Caco-2 (cell line): ENCODE data around the gene CHSY3. TPM values are rescaled to one million over a fixed set of nuclear protein-coding genes. Genes with fewer than 3 reads are reported as not detected.

Experiments used
- BruUV-seq: library from RNA; stranded (reverse); fragments of 400-500 nt; replicated peaks from 2 replicates; lab custom pipeline; 2021; lab: Mats Ljungman, UMichigan
- CTCF ChIA-PET: fragments of 300-600 bp; sonication (Branson Sonifier 250); formaldehyde crosslinking; loops from one replicate; lab custom pipeline; 2022; ENCODE audit warnings: antibody characterized with exemption; lab: Charles Lee
- POLR2A ChIA-PET: fragments of 300-600 bp; sonication (Branson Sonifier 250); formaldehyde crosslinking; loops from one replicate; lab custom pipeline; 2022; ENCODE audit warnings: antibody characterized with exemption; lab: Charles Lee
- DNase-seq, 2 experiments: peaks; one replicate each; pipeline versions ENCODE4 v3.0.0 to v3.0.0-alpha.2; 2020 to 2022
- H3K27me3 ChIP-seq: replicated peaks from 2 replicates; pipeline ENCODE4 v1.6.0; 2011; ENCODE audit warnings: low read length; ENCODE audit not compliant: control insufficient read depth, insufficient read depth
- H3K36me3 ChIP-seq: 2 replicates; pipeline ENCODE4 v1.5.1; 2011; ENCODE audit warnings: low read length; ENCODE audit not compliant: control insufficient read depth, insufficient read depth
- H3K4me1 ChIP-seq: fragments of 250-450 bp; sonication (Bioruptor Pico); 2 replicates; pipeline ENCODE4 v1.5.1; 2020; ENCODE audit warnings: mild to moderate bottlenecking
- H3K4me3 ChIP-seq: 2 replicates; pipeline ENCODE4 v1.5.1; 2011; ENCODE audit warnings: low read depth, mild to moderate bottlenecking, control low read depth, low read length
- H3K9me3 ChIP-seq: fragments of 250-450 bp; sonication (Bioruptor Pico); 2 replicates; pipeline ENCODE4 v1.5.1; 2020; ENCODE audit warnings: mild to moderate bottlenecking, moderate library complexity
- H3K27ac Mint-ChIP-seq: one replicate; pipeline ENCODE4 v1.8.0; 2022; ENCODE audit warnings: mixed read lengths; ENCODE audit not compliant: unreplicated experiment
- H3K27me3 Mint-ChIP-seq: one replicate; pipeline ENCODE4 v1.8.0; 2022; ENCODE audit warnings: mixed read lengths; ENCODE audit not compliant: insufficient read depth, unreplicated experiment
- H3K36me3 Mint-ChIP-seq: one replicate; pipeline ENCODE4 v1.8.0; 2022; ENCODE audit warnings: mild to moderate bottlenecking, mixed read lengths; ENCODE audit not compliant: insufficient read depth, unreplicated experiment
- H3K4me1 Mint-ChIP-seq: one replicate; pipeline ENCODE4 v1.8.0; 2022; ENCODE audit warnings: low read depth, mixed read lengths; ENCODE audit not compliant: unreplicated experiment
- H3K4me3 Mint-ChIP-seq: one replicate; pipeline ENCODE4 v1.8.0; 2022; ENCODE audit warnings: mild to moderate bottlenecking, moderate library complexity, mixed read lengths; ENCODE audit not compliant: unreplicated experiment
- H3K9me3 Mint-ChIP-seq: one replicate; pipeline ENCODE4 v1.8.0; 2022; ENCODE audit warnings: mixed read lengths; ENCODE audit not compliant: unreplicated experiment
- CTCF ChIP-seq, 2 experiments: fragments of 200-600 bp in 1 of 2; IDR thresholded peaks; 1 replicate in 1 of 2; 2 replicates in 1 of 2; pipeline versions ENCODE4 v1.5.1 to v1.8.0; 2011 to 2022; ENCODE audit warnings: antibody characterized with exemption in 1 of 2, control low read depth in 1 of 2, inconsistent platforms in 1 of 2, low read depth in 1 of 2, low read length in 1 of 2, mild to moderate bottlenecking in 1 of 2, moderate library complexity in 1 of 2; ENCODE audit not compliant: insufficient read depth in 1 of 2, severe bottlenecking in 1 of 2, unreplicated experiment in 1 of 2
- intact Hi-C: fragments of 100-400 bp; cut with micrococcal nuclease; formaldehyde crosslinking; loops from one replicate; pipeline ENCODE4 v1.10.0; 2022; ENCODE audit not compliant: unreplicated experiment
- total RNA-seq: library from RNA; stranded (reverse); gene quantifications from 2 replicates; pipeline ENCODE4 v1.2.3, GENCODE V29; 2022

The CHSY3 gene
- total RNA-seq, 1 experiment from 2014 or later, result 0.32 TPM

DNA sequence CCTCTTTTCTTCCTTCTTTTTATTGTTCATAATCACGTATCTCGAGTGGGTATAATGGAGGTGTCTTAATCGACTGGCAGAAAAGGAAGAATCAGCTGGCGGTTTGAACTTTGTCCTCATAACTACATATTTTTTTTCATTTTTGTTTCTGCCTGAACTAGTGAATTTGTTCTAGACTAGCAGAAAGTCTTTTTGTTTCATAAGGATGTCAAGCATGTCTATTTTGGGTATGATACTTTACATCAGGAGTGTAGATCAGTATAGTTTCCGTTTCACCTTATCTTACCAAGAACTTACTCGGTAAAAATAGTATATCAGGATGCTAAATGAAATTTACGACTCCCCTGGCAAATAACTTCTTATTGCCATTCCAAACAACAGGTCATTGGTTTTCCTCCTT, 278.9 kb downstream of the CHSY3 start:
- intact Hi-C loops, result no loop called here
- CTCF ChIA-PET, result no interaction called here
- Mint-ChIP-seq H3K36me3 (no peaks in the 10 kb centered on the region), H3K9me3 (no peaks in the 10 kb centered on the region), H3K27ac (no peak overlapping the region), H3K4me3 (no peak overlapping the region), H3K27me3 (peaks cover 8% of the 10 kb centered on the region), H3K4me1 (no peaks in the 10 kb centered on the region)
- TF ChIP-seq CTCF (IDR thresholded peaks at IDR 0.05; ENCODE audit: insufficient read depth in 1 of 2, low read depth in 1 of 2, low read length in 1 of 2, severe bottlenecking in 1 of 2, unreplicated experiment in 1 of 2), result no peak
- Histone ChIP-seq H3K4me1 (no peaks in the 10 kb centered on the region), H3K9me3 (no peaks in the 10 kb centered on the region), H3K4me3 (no peak overlapping the region), H3K27me3 (no peaks in the 10 kb centered on the region), H3K36me3 (no peaks in the 10 kb centered on the region)
- POLR2A ChIA-PET, result no interaction called here
- no TSS peak for BruUV-seq
- no peak for DNase-seq

GRCh38 chr5:130189961-130190360, 285.7 kb downstream of the CHSY3 start:
- BruUV-seq, result no TSS peak
- Histone ChIP-seq H3K4me3 (no peak overlapping the region), H3K27me3 (no peaks in the 10 kb centered on the region), H3K36me3 (no peaks in the 10 kb centered on the region), H3K9me3 (no peaks in the 10 kb centered on the region), H3K4me1 (no peaks in the 10 kb centered on the region)
- Mint-ChIP-seq H3K9me3 (no peaks in the 10 kb centered on the region), H3K27ac (no peak overlapping the region), H3K4me1 (no peaks in the 10 kb centered on the region), H3K4me3 (no peak overlapping the region), H3K36me3 (no peaks in the 10 kb centered on the region), H3K27me3 (no peaks in the 10 kb centered on the region)
- no peak for DNase-seq
- no peak for TF ChIP-seq CTCF (IDR thresholded peaks at IDR 0.05; ENCODE audit: insufficient read depth in 1 of 2, low read depth in 1 of 2, low read length in 1 of 2, severe bottlenecking in 1 of 2, unreplicated experiment in 1 of 2)
- intact Hi-C loops, result no loop called here
- ChIA-PET POLR2A (no interaction called here), CTCF (no interaction called here)

DNA sequence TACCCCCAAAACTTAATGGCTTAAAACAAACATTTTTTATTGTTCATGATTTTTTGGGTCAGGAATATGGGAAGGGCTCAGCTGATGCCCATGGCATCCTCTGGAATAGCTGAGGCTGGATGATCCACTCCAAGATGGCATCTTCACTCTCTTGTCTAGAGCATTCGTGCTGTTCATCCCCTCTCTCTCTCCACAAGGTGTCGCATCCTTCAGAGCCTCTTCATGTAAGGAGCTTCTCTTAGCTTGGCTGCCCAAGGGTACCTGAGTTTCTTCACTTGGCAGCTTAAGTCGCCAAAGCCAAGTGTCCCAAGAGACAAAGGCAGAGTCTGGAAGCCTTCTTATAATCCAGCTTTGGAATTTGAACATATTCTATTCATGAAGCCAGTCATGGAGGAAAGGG, 294.7 kb downstream of the CHSY3 start:
- Mint-ChIP-seq H3K9me3 (peaks cover 23% of the 10 kb centered on the region), H3K4me1 (no peaks in the 10 kb centered on the region), H3K36me3 (no peaks in the 10 kb centered on the region), H3K27me3 (no peaks in the 10 kb centered on the region), H3K4me3 (no peak overlapping the region), H3K27ac (no peak overlapping the region)
- Histone ChIP-seq H3K27me3 (no peaks in the 10 kb centered on the region), H3K9me3 (no peaks in the 10 kb centered on the region; the same call in 1 of the 2 replicates), H3K4me1 (no peaks in the 10 kb centered on the region), H3K36me3 (no peaks in the 10 kb centered on the region), H3K4me3 (no peak overlapping the region)
- peak in 1 of 2 experiments; percentile 37 for TF ChIP-seq CTCF (IDR thresholded peaks at IDR 0.05; ENCODE audit: insufficient read depth in 1 of 2, low read depth in 1 of 2, low read length in 1 of 2, severe bottlenecking in 1 of 2, unreplicated experiment in 1 of 2)
- POLR2A ChIA-PET, result no interaction called here
- CTCF ChIA-PET, result interaction anchor here (1.1 kb wide), 1 partner anchor 299 kb away, joined by 3 read pairs; no protein-coding TSS in a partner anchor
- intact Hi-C loops, result loop anchor here (1.0 to 2.0 kb wide), 2 partner anchors 346 to 522 kb away; no protein-coding TSS in a partner anchor
- DNase-seq, result peak; percentile 14 to 44
- BruUV-seq, result no TSS peak
